Measurements from ENCODE around the gene ERO1A.

The ERO1A gene

GRCh38 chr14:52599974-52600373 is 95.4 kb downstream of the ERO1A start:
- DNase-seq = no peak

- DNase-seq = no peak
Measured at GRCh38 chr14:52598568-52598967, 96.8 kb downstream of the ERO1A start.

GRCh38 chr14:52596861-52597260 is 98.5 kb downstream of the ERO1A start:
- no peak for DNase-seq

GRCh38 chr14:52596320-52596719 is 99.0 kb downstream of the ERO1A start:
- DNase-seq = no peak

GRCh38 chr14:52590318-52590717 is 105.0 kb downstream of the ERO1A start:
- DNase-seq = no peak

Data from activated CD4-positive, alpha-beta T cell treated with anti-CD3 and anti-CD28 coated beads, Interleukin-2, amount 50 U/mL, for 1 hour (primary cell).